Stimulated activated naive CD8-positive, alpha-beta T cell treated with anti-CD3 and anti-CD28 coated beads, Interleukin-15, Interleukin-2, amounts not matched to agents 100 ng/mL and 50 ng/mL, for 24 hours (primary cell): Measurements from ENCODE around the gene NLGN4Y.

ENCODE experiments used
- H3K27ac Mint-ChIP-seq: one replicate; pipeline ENCODE4 v1.8.0; 2021; ENCODE audit warnings: mild to moderate bottlenecking, mixed read lengths
- H3K27me3 Mint-ChIP-seq: one replicate; pipeline ENCODE4 v1.8.0; 2021; ENCODE audit warnings: mixed read lengths
- H3K36me3 Mint-ChIP-seq: one replicate; pipeline ENCODE4 v1.8.0; 2021; ENCODE audit warnings: low read depth, mixed read lengths
- H3K4me1 Mint-ChIP-seq: one replicate; pipeline ENCODE4 v1.8.0; 2021; ENCODE audit warnings: low read depth, mixed read lengths
- H3K4me3 Mint-ChIP-seq: one replicate; pipeline ENCODE4 v1.8.0; 2021; ENCODE audit warnings: mild to moderate bottlenecking, mixed read lengths
- H3K9me3 Mint-ChIP-seq: one replicate; pipeline ENCODE4 v1.8.0; 2021; ENCODE audit warnings: mixed read lengths

Gene NLGN4Y

DNA sequence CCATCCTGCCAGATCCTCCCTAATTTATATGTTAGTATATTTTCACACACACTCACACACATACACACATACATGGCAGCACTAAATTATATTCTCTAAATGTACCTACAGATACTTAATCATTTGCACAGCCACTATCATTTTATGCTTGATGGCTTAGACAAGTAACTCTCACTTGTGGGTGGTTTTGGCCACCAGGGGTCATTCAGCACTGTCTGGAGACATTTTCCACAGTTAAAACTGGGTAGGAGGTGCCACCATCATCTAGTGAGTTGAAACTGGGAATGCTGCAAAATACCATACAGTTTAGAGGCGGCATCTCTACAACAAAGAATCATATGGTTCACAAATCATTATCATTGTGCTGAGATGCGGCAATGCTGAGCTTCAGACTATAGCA lies 94.2 kb downstream of the NLGN4Y start:
- H3K27ac Mint-ChIP-seq, result no peak overlapping the region
- no peaks in the 10 kb centered on the region for H3K4me1 Mint-ChIP-seq
- no peaks in the 10 kb centered on the region for H3K36me3 Mint-ChIP-seq
- no peak overlapping the region for H3K4me3 Mint-ChIP-seq
- peaks cover 7% of the 10 kb centered on the region for H3K9me3 Mint-ChIP-seq
- no peaks in the 10 kb centered on the region for H3K27me3 Mint-ChIP-seq

GRCh38 chrY:14628208-14628607 lies 103.9 kb downstream of the NLGN4Y start:
- Mint-ChIP-seq H3K27me3 (no peaks in the 10 kb centered on the region), H3K36me3 (no peaks in the 10 kb centered on the region), H3K4me3 (no peak overlapping the region), H3K27ac (no peak overlapping the region), H3K4me1 (no peaks in the 10 kb centered on the region), H3K9me3 (no peaks in the 10 kb centered on the region)

- Mint-ChIP-seq H3K4me3 (no peak overlapping the region), H3K36me3 (no peaks in the 10 kb centered on the region), H3K9me3 (no peaks in the 10 kb centered on the region), H3K27me3 (no peaks in the 10 kb centered on the region), H3K27ac (no peak overlapping the region), H3K4me1 (no peaks in the 10 kb centered on the region)
Measured at GRCh38 chrY:14631676-14632075, 107.3 kb downstream of the NLGN4Y start.

GRCh38 chrY:14633718-14634117 lies 109.4 kb downstream of the NLGN4Y start:
- Mint-ChIP-seq H3K4me3 (no peak overlapping the region), H3K36me3 (no peaks in the 10 kb centered on the region), H3K9me3 (no peaks in the 10 kb centered on the region), H3K27ac (no peak overlapping the region), H3K4me1 (no peaks in the 10 kb centered on the region), H3K27me3 (no peaks in the 10 kb centered on the region)

DNA sequence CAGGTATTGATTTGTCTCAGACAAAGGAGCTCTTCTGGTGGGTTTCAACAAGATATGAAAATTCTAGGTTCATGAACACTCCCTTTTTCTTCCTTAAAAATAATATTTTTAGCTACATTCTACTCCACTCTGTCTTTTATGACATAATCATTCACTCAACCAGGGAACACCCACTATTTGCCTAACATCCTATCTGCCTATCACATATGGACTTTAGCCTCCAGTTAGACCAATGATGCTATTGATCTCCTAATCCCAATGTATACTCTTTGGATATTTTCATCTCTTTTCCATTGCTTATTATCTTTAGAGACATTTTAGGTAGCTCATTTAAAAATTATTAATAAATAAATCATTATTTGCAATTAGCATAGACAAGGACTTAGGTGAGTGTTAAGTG lies 110.6 kb downstream of the NLGN4Y start:
- H3K9me3 Mint-ChIP-seq, result no peaks in the 10 kb centered on the region
- H3K27ac Mint-ChIP-seq, result no peak overlapping the region
- H3K36me3 Mint-ChIP-seq, result no peaks in the 10 kb centered on the region
- no peak overlapping the region for H3K4me3 Mint-ChIP-seq
- no peaks in the 10 kb centered on the region for H3K4me1 Mint-ChIP-seq
- H3K27me3 Mint-ChIP-seq, result no peaks in the 10 kb centered on the region

- Mint-ChIP-seq H3K4me3 (no peak overlapping the region), H3K27me3 (no peaks in the 10 kb centered on the region), H3K9me3 (no peaks in the 10 kb centered on the region), H3K36me3 (no peaks in the 10 kb centered on the region), H3K4me1 (no peaks in the 10 kb centered on the region), H3K27ac (no peak overlapping the region)
Measured at GRCh38 chrY:14637551-14637950, 113.2 kb downstream of the NLGN4Y start.

- Mint-ChIP-seq H3K4me1 (no peaks in the 10 kb centered on the region), H3K27me3 (no peaks in the 10 kb centered on the region), H3K9me3 (no peaks in the 10 kb centered on the region), H3K36me3 (no peaks in the 10 kb centered on the region), H3K4me3 (no peak overlapping the region), H3K27ac (no peak overlapping the region)
Measured at GRCh38 chrY:14641853-14642252, 117.5 kb downstream of the NLGN4Y start.

DNA sequence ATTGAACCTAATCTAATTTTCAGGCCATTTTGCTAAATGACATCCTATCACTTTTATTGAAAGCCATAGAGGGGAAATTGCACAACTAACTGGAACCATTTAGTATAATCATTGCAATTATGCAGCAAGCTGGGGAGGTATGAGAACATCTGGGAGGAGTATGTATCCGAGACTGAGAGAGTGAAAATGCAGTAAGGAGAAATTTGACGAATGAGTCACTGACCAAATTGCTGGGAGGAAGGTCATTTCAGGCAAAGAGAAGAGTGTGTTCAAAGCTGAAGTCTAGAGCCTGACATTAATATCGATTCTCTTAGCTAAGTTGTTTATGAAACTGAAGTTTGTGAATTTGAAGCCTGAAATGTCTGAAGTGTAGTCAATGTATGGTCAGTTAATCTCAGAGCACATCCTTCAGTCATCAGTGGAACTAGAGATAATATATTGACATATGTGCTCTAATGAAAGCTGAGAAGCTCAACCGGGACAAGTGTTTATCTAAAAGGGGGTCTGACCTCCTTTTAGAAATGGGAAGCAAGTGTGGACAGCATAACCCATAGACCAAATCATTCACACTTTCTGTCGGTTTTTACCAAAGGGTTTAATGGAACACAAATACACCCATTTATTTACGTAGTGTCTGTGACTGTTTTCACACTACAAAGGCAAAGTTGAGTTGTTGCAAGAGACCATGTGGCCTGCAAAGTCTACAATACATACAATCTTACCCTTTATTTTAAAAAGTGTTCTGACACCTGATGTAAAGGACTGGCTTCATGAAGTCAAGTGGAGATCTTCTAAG lies 120.0 kb downstream of the NLGN4Y start:
- no peak overlapping the region for H3K27ac Mint-ChIP-seq
- no peaks in the 10 kb centered on the region for H3K4me1 Mint-ChIP-seq
- no peaks in the 10 kb centered on the region for H3K9me3 Mint-ChIP-seq
- no peaks in the 10 kb centered on the region for H3K27me3 Mint-ChIP-seq
- H3K4me3 Mint-ChIP-seq, result no peak overlapping the region
- H3K36me3 Mint-ChIP-seq, result no peaks in the 10 kb centered on the region

GRCh38 chrY:14679181-14679580 lies 154.9 kb downstream of the NLGN4Y start:
- no peaks in the 10 kb centered on the region for H3K9me3 Mint-ChIP-seq
- H3K27ac Mint-ChIP-seq, result no peak overlapping the region
- H3K4me3 Mint-ChIP-seq, result no peak overlapping the region
- H3K4me1 Mint-ChIP-seq, result no peaks in the 10 kb centered on the region
- H3K36me3 Mint-ChIP-seq, result no peaks in the 10 kb centered on the region
- no peaks in the 10 kb centered on the region for H3K27me3 Mint-ChIP-seq

GRCh38 chrY:14694543-14694942 lies 170.2 kb downstream of the NLGN4Y start:
- H3K27me3 Mint-ChIP-seq, result no peaks in the 10 kb centered on the region
- no peaks in the 10 kb centered on the region for H3K4me1 Mint-ChIP-seq
- no peak overlapping the region for H3K27ac Mint-ChIP-seq
- H3K9me3 Mint-ChIP-seq, result no peaks in the 10 kb centered on the region
- H3K4me3 Mint-ChIP-seq, result no peak overlapping the region
- H3K36me3 Mint-ChIP-seq, result no peaks in the 10 kb centered on the region

DNA sequence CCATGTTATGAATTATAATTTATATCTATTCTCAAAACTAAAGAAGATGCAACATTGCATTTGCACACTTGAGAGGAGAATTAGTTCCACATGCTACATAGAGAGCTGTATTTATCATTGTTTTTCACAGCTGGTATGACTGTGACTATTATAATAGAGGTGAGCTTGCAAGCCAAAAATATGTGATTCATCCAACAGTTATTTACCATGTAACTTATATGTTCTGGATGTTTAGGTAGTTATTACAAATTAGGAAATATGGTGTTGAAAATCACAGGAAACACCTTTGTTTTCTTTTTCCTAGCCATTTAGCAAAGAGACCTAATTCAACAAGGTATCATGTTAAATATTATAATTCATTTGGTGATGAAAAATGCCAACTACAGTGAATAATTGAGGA lies 183.8 kb downstream of the NLGN4Y start:
- Mint-ChIP-seq H3K36me3 (no peaks in the 10 kb centered on the region), H3K4me3 (no peak overlapping the region), H3K27me3 (no peaks in the 10 kb centered on the region), H3K4me1 (no peaks in the 10 kb centered on the region), H3K27ac (no peak overlapping the region), H3K9me3 (peaks cover 4% of the 10 kb centered on the region)

DNA sequence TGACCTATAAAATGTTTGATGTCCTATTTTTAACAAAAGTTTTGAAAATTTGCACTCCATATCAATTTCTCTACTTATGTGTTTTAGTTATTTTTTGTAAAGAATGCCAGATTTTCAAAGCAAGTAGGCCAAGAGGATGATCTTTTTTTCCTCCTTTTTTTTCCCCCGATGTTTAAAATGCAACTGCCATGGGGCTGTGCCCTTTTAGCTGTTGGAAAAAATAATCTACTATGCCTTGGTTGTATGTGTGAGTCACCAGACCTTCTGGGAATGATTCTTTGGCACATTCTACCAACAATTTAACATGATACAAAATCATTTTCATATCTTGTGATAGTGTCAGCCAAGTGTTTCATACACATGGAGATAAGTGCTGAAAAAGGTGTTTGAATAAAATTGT lies 217.3 kb downstream of the NLGN4Y start:
- Mint-ChIP-seq H3K36me3 (no peaks in the 10 kb centered on the region), H3K4me1 (no peaks in the 10 kb centered on the region), H3K27ac (no peak overlapping the region), H3K27me3 (no peaks in the 10 kb centered on the region), H3K4me3 (no peak overlapping the region), H3K9me3 (no peaks in the 10 kb centered on the region)

GRCh38 chrY:14748329-14748728 lies 224.0 kb downstream of the NLGN4Y start:
- H3K4me3 Mint-ChIP-seq, result no peak overlapping the region
- no peaks in the 10 kb centered on the region for H3K9me3 Mint-ChIP-seq
- H3K36me3 Mint-ChIP-seq, result no peaks in the 10 kb centered on the region
- no peaks in the 10 kb centered on the region for H3K27me3 Mint-ChIP-seq
- H3K27ac Mint-ChIP-seq, result no peak overlapping the region
- H3K4me1 Mint-ChIP-seq, result no peaks in the 10 kb centered on the region

DNA sequence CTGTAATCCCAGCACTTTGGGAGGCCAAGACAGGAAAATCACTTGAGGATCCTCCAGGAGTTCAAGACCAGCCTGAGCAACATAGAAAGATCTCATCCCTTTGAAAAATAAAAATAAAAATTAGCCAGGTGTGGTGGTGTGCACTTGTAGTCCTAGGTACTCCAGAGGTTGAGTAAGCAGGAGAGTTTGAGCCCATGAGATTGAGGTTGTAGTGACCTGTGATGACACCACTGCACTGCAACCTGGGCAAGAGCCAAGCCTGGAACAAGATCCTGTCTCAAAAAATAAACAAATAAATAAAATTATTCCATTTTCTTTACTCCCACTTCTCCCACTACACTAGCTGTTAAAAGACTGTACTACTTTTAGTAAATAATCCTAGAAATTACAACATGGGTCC lies 231.2 kb downstream of the NLGN4Y start:
- Mint-ChIP-seq H3K4me1 (no peaks in the 10 kb centered on the region), H3K4me3 (no peak overlapping the region), H3K27me3 (no peaks in the 10 kb centered on the region), H3K9me3 (no peaks in the 10 kb centered on the region), H3K36me3 (no peaks in the 10 kb centered on the region), H3K27ac (no peak overlapping the region)

DNA sequence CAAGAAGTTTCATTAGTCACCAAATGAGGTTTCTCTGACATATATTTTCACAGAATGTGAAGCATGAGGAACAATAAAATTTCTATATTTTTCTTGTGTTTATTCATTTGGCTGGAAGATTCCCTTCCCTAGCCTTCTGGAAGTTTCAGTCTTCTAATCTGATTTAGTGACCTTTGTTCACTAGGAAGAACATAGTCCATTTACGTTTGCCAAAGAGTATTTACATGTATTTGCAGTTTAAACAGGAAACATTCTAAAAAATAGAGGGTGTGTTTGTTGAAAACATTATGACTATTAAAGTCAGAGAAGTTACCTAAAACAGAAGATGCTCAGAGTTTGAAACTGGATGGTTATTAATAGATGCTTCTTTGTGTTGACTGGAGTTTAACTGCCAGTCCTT lies 238.6 kb downstream of the NLGN4Y start:
- H3K4me1 Mint-ChIP-seq, result no peaks in the 10 kb centered on the region

GRCh38 chrY:14763600-14763999 lies 239.3 kb downstream of the NLGN4Y start:
- Mint-ChIP-seq H3K36me3 (no peaks in the 10 kb centered on the region), H3K27ac (no peak overlapping the region), H3K27me3 (no peaks in the 10 kb centered on the region), H3K4me1 (no peaks in the 10 kb centered on the region), H3K9me3 (no peaks in the 10 kb centered on the region), H3K4me3 (no peak overlapping the region)

More for the DNA sequence above, 238.6 kb downstream of the NLGN4Y start:
- H3K27me3 Mint-ChIP-seq, result no peaks in the 10 kb centered on the region
- H3K4me3 Mint-ChIP-seq, result no peak overlapping the region
- no peaks in the 10 kb centered on the region for H3K36me3 Mint-ChIP-seq
- H3K27ac Mint-ChIP-seq, result no peak overlapping the region
- H3K9me3 Mint-ChIP-seq, result no peaks in the 10 kb centered on the region
